CD14-positive monocyte (primary cell): ENCODE measurements around the gene NEK6. TPM values are rescaled to one million over a fixed set of nuclear protein-coding genes. Genes with fewer than 3 reads are reported as not detected.

Source experiments
- DNase-seq, 3 donors: peaks; one replicate each; pipeline ENCODE4 v3.0.0-alpha.2; 2011 to 2022
- H2AFZ ChIP-seq: 2 replicates; pipeline ENCODE4 v1.6.0; 2012; ENCODE audit warnings: mild to moderate bottlenecking, low read depth, low read length, inconsistent platforms; ENCODE audit not compliant: insufficient read depth, poor library complexity, severe bottlenecking
- H3K27ac ChIP-seq, 2 donors: 1 replicate in 1 of 2; 2 replicates in 1 of 2; pipeline ENCODE4 v1.5.1; 2012 to 2013; ENCODE audit warnings: low read length in 2 of 2, control low read depth in 1 of 2, inconsistent platforms in 1 of 2, low read depth in 1 of 2, mild to moderate bottlenecking in 1 of 2
- H3K27me3 ChIP-seq, 2 donors: one replicate each; pipeline versions ENCODE4 v1.6.0 to v1.6.1; 2011 to 2013; ENCODE audit warnings: low read length in 2 of 2; ENCODE audit not compliant: control insufficient read depth in 2 of 2, insufficient read depth in 2 of 2
- H3K36me3 ChIP-seq, 2 donors: replicated peaks in 1 of 2; 1 replicate in 1 of 2; 2 replicates in 1 of 2; pipeline versions ENCODE4 v1.5.1 to v1.6.1; 2012 to 2013; ENCODE audit warnings: low read length in 2 of 2, control low read depth in 1 of 2, inconsistent platforms in 1 of 2, mild to moderate bottlenecking in 1 of 2; ENCODE audit not compliant: insufficient read depth in 2 of 2, control insufficient read depth in 1 of 2
- H3K4me1 ChIP-seq, 2 donors: 1 replicate in 1 of 2; 2 replicates in 1 of 2; pipeline versions ENCODE4 v1.5.1 to v1.6.1; 2012 to 2013; ENCODE audit warnings: low read length in 2 of 2, control low read depth in 1 of 2, inconsistent platforms in 1 of 2, mild to moderate bottlenecking in 1 of 2, moderate library complexity in 1 of 2; ENCODE audit not compliant: insufficient read depth in 2 of 2, control insufficient read depth in 1 of 2
- H3K4me2 ChIP-seq: replicated peaks from 2 replicates; pipeline ENCODE3; 2012; ENCODE audit warnings: low read length, moderate library complexity, mild to moderate bottlenecking; ENCODE audit not compliant: poor library complexity, severe bottlenecking; ENCODE audit errors: extremely low read depth
- H3K4me3 ChIP-seq, 3 experiments: fragments of 200-600 bp in 1 of 3; sonication (generic) in 1 of 3; replicated peaks in 1 of 3; 1 replicate in 2 of 3; 2 replicates in 1 of 3; pipeline ENCODE4 v1.5.1; 2011 to 2013; ENCODE audit warnings: low read length in 3 of 3, mild to moderate bottlenecking in 3 of 3, control low read depth in 2 of 3, low read depth in 2 of 3, inconsistent platforms in 1 of 3, moderate library complexity in 1 of 3
- H3K79me2 ChIP-seq: 2 replicates; pipeline ENCODE4 v1.6.0; 2012; ENCODE audit warnings: mild to moderate bottlenecking, control low read depth, inconsistent platforms, low read length, moderate library complexity; ENCODE audit not compliant: insufficient read depth
- H3K9ac ChIP-seq: 2 replicates; pipeline ENCODE4 v1.6.0; 2017; ENCODE audit warnings: low read length, mild to moderate bottlenecking; ENCODE audit not compliant: insufficient read depth, poor library complexity, severe bottlenecking
- H3K9me3 ChIP-seq, 2 donors: replicated peaks in 1 of 2; 1 replicate in 1 of 2; 2 replicates in 1 of 2; pipeline versions ENCODE4 v1.5.1 to v1.6.1; 2012 to 2013; ENCODE audit warnings: low read length in 2 of 2, control low read depth in 1 of 2; ENCODE audit not compliant: control insufficient read depth in 1 of 2, insufficient read depth in 1 of 2
- H4K20me1 ChIP-seq: 2 replicates; pipeline ENCODE4 v1.6.0; 2012; ENCODE audit warnings: mild to moderate bottlenecking, low read length, control low read depth, moderate library complexity; ENCODE audit not compliant: insufficient read depth
- H3K27ac Mint-ChIP-seq, 7 donors: one replicate each; pipeline ENCODE4 v1.8.0; 2020; ENCODE audit warnings: mild to moderate bottlenecking in 7 of 7, mixed read lengths in 7 of 7, moderate library complexity in 6 of 7, inconsistent platforms in 2 of 7
- H3K27me3 Mint-ChIP-seq, 3 donors: one replicate each; pipeline ENCODE4 v1.8.0; 2021 to 2022; ENCODE audit warnings: low read depth in 3 of 3, mild to moderate bottlenecking in 3 of 3, mixed read lengths in 3 of 3, moderate library complexity in 3 of 3, inconsistent platforms in 1 of 3
- H3K36me3 Mint-ChIP-seq, 2 donors: one replicate each; pipeline ENCODE4 v1.8.0; 2020; ENCODE audit warnings: mixed read lengths in 2 of 2, inconsistent platforms in 1 of 2, mild to moderate bottlenecking in 1 of 2
- H3K4me1 Mint-ChIP-seq: one replicate; pipeline ENCODE4 v1.8.0; 2020; ENCODE audit warnings: mild to moderate bottlenecking, mixed read lengths
- H3K4me3 Mint-ChIP-seq, 2 donors: one replicate each; pipeline ENCODE4 v1.8.0; 2020; ENCODE audit warnings: mild to moderate bottlenecking in 2 of 2, mixed read lengths in 2 of 2, moderate library complexity in 1 of 2
- H3K9me3 Mint-ChIP-seq, 7 donors: one replicate each; pipeline ENCODE4 v1.8.0; 2020 to 2022; ENCODE audit warnings: mixed read lengths in 7 of 7, mild to moderate bottlenecking in 6 of 7, moderate library complexity in 6 of 7, inconsistent platforms in 2 of 7
- CTCF ChIP-seq: fragments of 200-600 bp; IDR thresholded peaks from one replicate; pipeline ENCODE4 v1.8.0; 2022; ENCODE audit warnings: antibody characterized with exemption, mild to moderate bottlenecking
- whole genome bisulfite sequencing: methylation state at CpG from one replicate; pipeline ENCODE4 v1.1.5; 2013; ENCODE audit warnings: missing lambda C conversion rate; ENCODE audit not compliant: insufficient coverage; 5-methylcytosine and 5-hydroxymethylcytosine counted together
- intact Hi-C, 2 donors: fragments of 100-400 bp; cut with micrococcal nuclease; formaldehyde crosslinking; loops; one replicate each; pipeline versions ENCODE4 v1.15.0 to v1.15.1; 2023
- polyA plus RNA-seq, 3 donors: library from polyadenylated mRNA; depleted of rRNA in 1 of 3; unstranded in 2 of 3; stranded (reverse) in 1 of 3; fragments of 300-500 nt in 2 of 3; fragments of >200 nt in 1 of 3; fragmentation: Illumina TruSeq in 2 of 3; gene quantifications; 1 replicate in 2 of 3; 2 replicates in 1 of 3; pipeline ENCODE4 v1.2.3, GENCODE V29; 2012 to 2021

Gene NEK6
- polyA plus RNA-seq, 3 donors, result 26.1 to 46.0 (median 35.8) TPM

- Histone ChIP-seq H3K36me3 (no peaks in the 10 kb centered on the region), H3K27me3 (no peaks in the 10 kb centered on the region), H3K27ac (peak overlapping the region; percentile 97), H3K79me2 (peaks cover 14% of the 10 kb centered on the region), H4K20me1 (no peaks in the 10 kb centered on the region), H3K4me1 (peaks cover 83 to 85% of the 10 kb centered on the region in 2 donors), H3K4me2 (peak overlapping the region; percentile 63), H2AFZ (peak overlapping the region; percentile 47), H3K4me3 (peak overlapping the region in 1 of 3 experiments; percentile 58), H3K9me3 (no peaks in the 10 kb centered on the region), H3K9ac (peak overlapping the region; percentile 55)
- WGBS, result 51% methylated on average over 9 of the region's 10 CpGs
- Mint-ChIP-seq H3K27me3 (no peaks in the 10 kb centered on the region), H3K27ac (peak overlapping the region; percentile 98 to 100 (median 99)), H3K36me3 (peaks cover 0 to 5% of the 10 kb centered on the region in 2 donors), H3K4me1 (peaks cover 84% of the 10 kb centered on the region), H3K9me3 (peaks cover 0 to 2% (median 0%) of the 10 kb centered on the region in 7 donors), H3K4me3 (peak overlapping the region; percentile 16 to 77)
- intact Hi-C loops, result loop anchor here in 1 of 2 donors (2.0 kb wide), 1 partner anchor 16 kb away; no protein-coding TSS in a partner anchor
- TF ChIP-seq CTCF, result no peak
- DNase-seq, result peak; percentile 91 to 96 (median 93)
Measured at GRCh38 chr9:124222918-124223720, 34.6 kb upstream of the NEK6 start.

DNA sequence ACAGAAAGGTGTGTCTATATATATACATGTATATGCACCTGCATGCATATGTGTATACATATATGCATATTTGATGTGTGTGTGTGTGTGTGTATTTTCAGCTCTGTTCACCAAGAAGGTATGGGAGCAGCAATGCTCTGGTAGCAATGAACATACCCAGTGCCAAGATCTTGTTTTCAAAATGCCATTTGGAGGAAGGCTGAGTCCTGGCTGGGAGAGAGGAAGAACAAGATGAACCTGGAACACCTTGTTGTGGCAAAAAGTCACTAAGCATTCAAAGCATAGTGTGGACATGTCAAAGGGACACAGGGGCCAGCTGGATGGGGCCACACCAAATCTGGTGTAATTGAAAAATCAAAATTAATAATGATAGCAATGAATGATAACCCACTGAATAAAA, 31.8 kb upstream of the NEK6 start:
- H3K79me2 ChIP-seq, result peaks cover 10% of the 10 kb centered on the region
- no peak overlapping the region for H3K4me3 Mint-ChIP-seq
- H3K4me3 ChIP-seq, result no peak overlapping the region
- H3K9ac ChIP-seq, result no peak overlapping the region
- H3K27ac ChIP-seq, result no peak overlapping the region
- H3K27me3 ChIP-seq, result no peaks in the 10 kb centered on the region
- H3K4me1 ChIP-seq, result peaks cover 55 to 57% of the 10 kb centered on the region in 2 donors
- H3K9me3 ChIP-seq, result no peaks in the 10 kb centered on the region
- H3K27ac Mint-ChIP-seq, result no peak overlapping the region
- H3K36me3 Mint-ChIP-seq, result no peaks in the 10 kb centered on the region
- DNase-seq, result no peak
- intact Hi-C loops, result no loop called here
- no peaks in the 10 kb centered on the region for H4K20me1 ChIP-seq
- peaks cover 0 to 5% (median 0%) of the 10 kb centered on the region in 3 donors for H3K27me3 Mint-ChIP-seq
- no peak for TF ChIP-seq CTCF
- H3K9me3 Mint-ChIP-seq, result peaks cover 0 to 2% (median 0%) of the 10 kb centered on the region in 7 donors
- H3K36me3 ChIP-seq, result no peaks in the 10 kb centered on the region
- peaks cover 58% of the 10 kb centered on the region for H3K4me1 Mint-ChIP-seq
- no peak overlapping the region for H2AFZ ChIP-seq
- no peak overlapping the region for H3K4me2 ChIP-seq
